Measurements from ENCODE around the gene BSND. TPM values are rescaled to one million over a fixed set of nuclear protein-coding genes. Genes with fewer than 3 reads are reported as not detected.

The BSND gene
- total RNA-seq, 1 experiment from 2014 or later = not detected

DNA sequence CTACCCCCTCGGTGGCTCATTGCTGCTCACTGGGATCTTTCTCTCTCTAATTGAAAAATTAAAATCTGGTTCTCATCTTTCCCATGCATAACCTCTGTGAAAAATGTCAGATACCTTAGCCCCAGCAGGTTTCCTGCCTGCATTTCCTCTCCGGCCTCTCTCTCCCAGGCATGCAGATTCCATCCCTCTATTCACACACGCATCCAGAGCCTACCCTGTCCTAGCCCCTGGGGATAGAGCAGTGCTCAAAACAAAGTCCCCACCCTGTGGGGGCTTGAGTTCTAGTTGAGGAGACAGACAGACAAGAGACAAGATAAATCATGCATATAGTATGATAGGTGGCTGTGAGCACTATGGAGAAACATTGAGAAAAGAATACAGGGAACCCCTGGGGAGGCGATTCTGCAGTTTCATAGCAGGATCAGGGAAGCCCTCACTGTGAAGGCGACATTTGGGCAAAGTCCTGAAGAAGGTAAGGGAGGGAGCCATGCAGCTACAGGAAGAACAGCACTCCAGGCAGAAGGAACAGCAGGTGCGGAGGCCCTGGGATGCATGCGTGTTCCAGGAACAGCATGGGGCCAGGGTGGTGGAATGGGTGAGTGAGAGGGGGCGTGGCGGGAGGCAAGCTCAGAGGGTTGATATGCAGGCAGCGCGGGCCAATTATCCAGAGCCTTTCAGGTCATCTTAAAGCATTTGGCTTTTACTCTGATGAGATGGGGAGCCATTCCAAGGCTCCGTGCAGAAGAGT lies 3.5 kb upstream of the BSND start:
- Histone ChIP-seq H3K4me3 (ENCODE audit: low read depth, low read length, poor library complexity, severe bottlenecking) (no peak overlapping the region), H3K36me3 (ENCODE audit: insufficient read depth, low read length, poor library complexity, severe bottlenecking) (no peaks in the 10 kb centered on the region), H3K9me3 (ENCODE audit: low read depth, low read length, poor library complexity, severe bottlenecking) (no peaks in the 10 kb centered on the region), H3K27ac (ENCODE audit: low read depth, low read length, poor library complexity, severe bottlenecking) (no peak overlapping the region), H3K4me1 (ENCODE audit: insufficient read depth, low read length, poor library complexity, severe bottlenecking) (peaks cover 8% of the 10 kb centered on the region), H3K27me3 (replicated peaks; ENCODE audit: insufficient read depth, low read depth, low read length, poor library complexity) (peaks cover 14% of the 10 kb centered on the region)
- intact Hi-C loops (cut with micrococcal nuclease; ENCODE audit: unreplicated experiment) = no loop called here
- ChIA-PET POLR2A (ENCODE audit: low non-redundant PET) (no interaction called here), CTCF (interaction anchor here (2.7 to 3.2 kb wide), 2 partner anchors 45 to 50 kb away, joined by 19 to 28 read pairs; no protein-coding TSS in a partner anchor)
- peak; percentile 24 for DNase-seq (ENCODE audit: low spot score)
- TF ChIP-seq CTCF (conservative IDR thresholded peaks at IDR 0.05; ENCODE audit: low read depth, low read length) (no peak), EZH2 (IDR thresholded peaks at IDR 0.05; ENCODE audit: borderline replicate concordance, low read depth, low read length, poor library complexity, severe bottlenecking) (no peak)
- BruUV-seq (replicated peaks) = no TSS peak

- no peak for DNase-seq (ENCODE audit: low spot score)
- TF ChIP-seq CTCF (conservative IDR thresholded peaks at IDR 0.05; ENCODE audit: low read depth, low read length) (no peak), EZH2 (IDR thresholded peaks at IDR 0.05; ENCODE audit: borderline replicate concordance, low read depth, low read length, poor library complexity, severe bottlenecking) (no peak)
- H3K27me3 ChIP-seq (replicated peaks; ENCODE audit: insufficient read depth, low read depth, low read length, poor library complexity) = peaks cover 14% of the 10 kb centered on the region
- ChIA-PET CTCF (interaction anchor here (1.1 to 3.2 kb wide), 3 partner anchors 21 to 50 kb away, joined by 4 to 28 read pairs (median 19); no protein-coding TSS in a partner anchor), POLR2A (ENCODE audit: low non-redundant PET) (no interaction called here)
- peaks cover 8% of the 10 kb centered on the region for H3K4me1 ChIP-seq (ENCODE audit: insufficient read depth, low read length, poor library complexity, severe bottlenecking)
- intact Hi-C loops (cut with micrococcal nuclease; ENCODE audit: unreplicated experiment) = loop anchor here (1.0 kb wide), 2 partner anchors 46 to 51 kb away; no protein-coding TSS in a partner anchor
- no TSS peak for BruUV-seq (replicated peaks)
- H3K27ac ChIP-seq (ENCODE audit: low read depth, low read length, poor library complexity, severe bottlenecking) = no peak overlapping the region
- no peaks in the 10 kb centered on the region for H3K9me3 ChIP-seq (ENCODE audit: low read depth, low read length, poor library complexity, severe bottlenecking)
- no peak overlapping the region for H3K4me3 ChIP-seq (ENCODE audit: low read depth, low read length, poor library complexity, severe bottlenecking)
- H3K36me3 ChIP-seq (ENCODE audit: insufficient read depth, low read length, poor library complexity, severe bottlenecking) = no peaks in the 10 kb centered on the region
Observed at GRCh38 chr1:54995835-54996234, 2.9 kb upstream of the BSND start.

GRCh38 chr1:54996359-54996868 lies 2.3 kb upstream of the BSND start:
- POLR2A ChIA-PET (ENCODE audit: low non-redundant PET) = interaction anchor here (0.5 kb wide), 1 partner anchor 340 kb away, joined by 3 read pairs; no protein-coding TSS in a partner anchor
- Histone ChIP-seq H3K36me3 (ENCODE audit: insufficient read depth, low read length, poor library complexity, severe bottlenecking) (no peaks in the 10 kb centered on the region), H3K27me3 (replicated peaks; ENCODE audit: insufficient read depth, low read depth, low read length, poor library complexity) (peaks cover 14% of the 10 kb centered on the region), H3K27ac (ENCODE audit: low read depth, low read length, poor library complexity, severe bottlenecking) (no peak overlapping the region), H3K4me1 (ENCODE audit: insufficient read depth, low read length, poor library complexity, severe bottlenecking) (peaks cover 8% of the 10 kb centered on the region), H3K9me3 (ENCODE audit: low read depth, low read length, poor library complexity, severe bottlenecking) (no peaks in the 10 kb centered on the region), H3K4me3 (ENCODE audit: low read depth, low read length, poor library complexity, severe bottlenecking) (no peak overlapping the region)
- intact Hi-C loops (cut with micrococcal nuclease; ENCODE audit: unreplicated experiment) = loop anchor here (1.0 kb wide), 2 partner anchors 46 to 51 kb away; no protein-coding TSS in a partner anchor
- DNase-seq (ENCODE audit: low spot score) = peak; percentile 88
- peak; percentile 92 for TF ChIP-seq CTCF (conservative IDR thresholded peaks at IDR 0.05; ENCODE audit: low read depth, low read length)
- no peak for TF ChIP-seq EZH2 (IDR thresholded peaks at IDR 0.05; ENCODE audit: borderline replicate concordance, low read depth, low read length, poor library complexity, severe bottlenecking)
- BruUV-seq (replicated peaks) = no TSS peak
- CTCF ChIA-PET = interaction anchor here (1.1 to 3.2 kb wide), 3 partner anchors 20 to 51 kb away, joined by 4 to 28 read pairs (median 19); no protein-coding TSS in a partner anchor
